Measurements from ENCODE around the gene TXNRD2. TPM values are rescaled to one million over a fixed set of nuclear protein-coding genes. Genes with fewer than 3 reads are reported as not detected.

Gene TXNRD2
- total and polyA plus RNA-seq, 2 donors from 2014 or later, result 28.6 to 50.6 TPM

- FAIRE-seq (no peak), DNase-seq (peak in 1 of 5 donors; percentile 68)
- Histone ChIP-seq H3K4me3 (ENCODE audit: low read length in 3 of 3) (no peak overlapping the region), H3K9me3 (ENCODE audit: control insufficient read depth in 2 of 3, insufficient read depth in 1 of 3, low read length in 3 of 3) (no peaks in the 10 kb centered on the region), H3K27me3 (ENCODE audit: control insufficient read depth, insufficient read depth, low read length) (no peaks in the 10 kb centered on the region), H3K36me3 (ENCODE audit: control insufficient read depth in 2 of 3, insufficient read depth in 3 of 3, low read length in 3 of 3) (peaks cover 0 to 6% (median 0%) of the 10 kb centered on the region in 3 donors), H3K27ac (ENCODE audit: low read depth in 2 of 2, low read length in 2 of 2) (peak overlapping the region; percentile 71 to 74), H3K9ac (ENCODE audit: low read length in 3 of 3) (peak overlapping the region in 1 of 3 donors; percentile 55), H3K4me1 (ENCODE audit: control insufficient read depth in 2 of 3, insufficient read depth in 2 of 3, low read depth in 1 of 3, low read length in 3 of 3) (peaks cover 0 to 32% (median 7%) of the 10 kb centered on the region in 3 donors)
- intact Hi-C loops (cut with DNase I), result no loop called here
- TF ChIP-seq, protein P1, sequence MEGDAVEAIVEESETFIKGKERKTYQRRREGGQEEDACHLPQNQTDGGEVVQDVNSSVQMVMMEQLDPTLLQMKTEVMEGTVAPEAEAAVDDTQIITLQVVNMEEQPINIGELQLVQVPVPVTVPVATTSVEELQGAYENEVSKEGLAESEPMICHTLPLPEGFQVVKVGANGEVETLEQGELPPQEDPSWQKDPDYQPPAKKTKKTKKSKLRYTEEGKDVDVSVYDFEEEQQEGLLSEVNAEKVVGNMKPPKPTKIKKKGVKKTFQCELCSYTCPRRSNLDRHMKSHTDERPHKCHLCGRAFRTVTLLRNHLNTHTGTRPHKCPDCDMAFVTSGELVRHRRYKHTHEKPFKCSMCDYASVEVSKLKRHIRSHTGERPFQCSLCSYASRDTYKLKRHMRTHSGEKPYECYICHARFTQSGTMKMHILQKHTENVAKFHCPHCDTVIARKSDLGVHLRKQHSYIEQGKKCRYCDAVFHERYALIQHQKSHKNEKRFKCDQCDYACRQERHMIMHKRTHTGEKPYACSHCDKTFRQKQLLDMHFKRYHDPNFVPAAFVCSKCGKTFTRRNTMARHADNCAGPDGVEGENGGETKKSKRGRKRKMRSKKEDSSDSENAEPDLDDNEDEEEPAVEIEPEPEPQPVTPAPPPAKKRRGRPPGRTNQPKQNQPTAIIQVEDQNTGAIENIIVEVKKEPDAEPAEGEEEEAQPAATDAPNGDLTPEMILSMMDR (IDR thresholded peaks at IDR 0.05; ENCODE audit: borderline replicate concordance, extremely low read depth, insufficient read depth), result no peak
These were observed 22.4 kb upstream of the TXNRD2 start for GRCh38 chr22:19963863-19964642.

DNA sequence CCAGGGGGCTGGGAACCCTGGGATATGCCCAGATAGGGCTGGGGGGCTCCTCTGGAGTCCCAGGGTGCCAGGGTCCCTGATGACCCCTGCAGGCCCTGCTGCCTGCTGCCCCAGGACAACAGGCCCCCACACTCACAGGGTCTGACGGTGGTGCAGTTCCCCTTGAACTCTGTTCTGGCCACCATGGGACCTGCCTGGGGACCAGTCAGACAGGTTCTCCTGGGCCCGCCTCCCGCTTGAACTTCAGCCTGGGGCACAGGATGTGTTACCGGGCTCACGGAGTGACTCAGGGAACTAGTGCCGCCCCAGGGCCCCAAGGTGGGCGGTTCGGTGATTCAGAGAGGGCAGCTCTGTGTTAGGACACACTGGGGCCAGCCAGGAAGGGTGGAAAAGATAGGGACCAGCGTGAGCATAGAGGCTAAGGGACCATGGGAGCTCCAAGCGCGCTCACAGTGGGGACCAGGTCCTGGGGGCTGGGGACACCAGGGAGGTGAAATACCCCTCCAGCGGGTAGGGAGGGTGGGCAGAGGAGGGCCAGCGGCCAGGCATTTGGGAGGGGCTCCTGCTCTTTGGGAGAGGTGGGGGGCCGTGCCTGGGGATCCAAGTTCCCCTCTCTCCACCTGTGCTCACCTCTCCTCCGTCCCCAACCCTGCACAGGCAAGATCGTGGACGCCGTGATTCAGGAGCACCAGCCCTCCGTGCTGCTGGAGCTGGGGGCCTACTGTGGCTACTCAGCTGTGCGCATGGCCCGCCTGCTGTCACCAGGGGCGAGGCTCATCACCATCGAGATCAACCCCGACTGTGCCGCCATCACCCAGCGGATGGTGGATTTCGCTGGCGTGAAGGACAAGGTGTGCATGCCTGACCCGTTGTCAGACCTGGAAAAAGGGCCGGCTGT lies 21.5 kb upstream of the TXNRD2 start:
- H3K9ac ChIP-seq (ENCODE audit: low read length in 3 of 3), result peak overlapping the region in 1 of 3 donors; percentile 55
- H3K9me3 ChIP-seq (ENCODE audit: control insufficient read depth in 2 of 3, insufficient read depth in 1 of 3, low read length in 3 of 3), result no peaks in the 10 kb centered on the region
- H3K4me3 ChIP-seq (ENCODE audit: low read length in 3 of 3), result peak overlapping the region in 1 of 3 donors; percentile 25
- peaks cover 0 to 4% (median 0%) of the 10 kb centered on the region in 3 donors for H3K36me3 ChIP-seq (ENCODE audit: control insufficient read depth in 2 of 3, insufficient read depth in 3 of 3, low read length in 3 of 3)
- TF ChIP-seq, protein P1 (IDR thresholded peaks at IDR 0.05; ENCODE audit: borderline replicate concordance, extremely low read depth, insufficient read depth), result no peak
- H3K27me3 ChIP-seq (ENCODE audit: control insufficient read depth, insufficient read depth, low read length), result no peaks in the 10 kb centered on the region
- no peak for FAIRE-seq
- peaks cover 0 to 35% (median 10%) of the 10 kb centered on the region in 3 donors for H3K4me1 ChIP-seq (ENCODE audit: control insufficient read depth in 2 of 3, insufficient read depth in 2 of 3, low read depth in 1 of 3, low read length in 3 of 3)
- peak overlapping the region; percentile 90 to 92 for H3K27ac ChIP-seq (ENCODE audit: low read depth in 2 of 2, low read length in 2 of 2)
- DNase-seq, result peak; percentile 81 to 94 (median 86)
- intact Hi-C loops (cut with DNase I), result no loop called here

GRCh38 chr22:19962246-19962908 lies 20.8 kb upstream of the TXNRD2 start:
- peak overlapping the region; percentile 90 to 92 for H3K27ac ChIP-seq (ENCODE audit: low read depth in 2 of 2, low read length in 2 of 2)
- no peaks in the 10 kb centered on the region for H3K9me3 ChIP-seq (ENCODE audit: control insufficient read depth in 2 of 3, insufficient read depth in 1 of 3, low read length in 3 of 3)
- peak overlapping the region in 1 of 3 donors; percentile 25 for H3K4me3 ChIP-seq (ENCODE audit: low read length in 3 of 3)
- peak; percentile 85 to 95 (median 88) for DNase-seq
- no peaks in the 10 kb centered on the region for H3K27me3 ChIP-seq (ENCODE audit: control insufficient read depth, insufficient read depth, low read length)
- intact Hi-C loops (cut with DNase I), result no loop called here
- peaks cover 0 to 35% (median 10%) of the 10 kb centered on the region in 3 donors for H3K4me1 ChIP-seq (ENCODE audit: control insufficient read depth in 2 of 3, insufficient read depth in 2 of 3, low read depth in 1 of 3, low read length in 3 of 3)
- TF ChIP-seq, protein P1 (IDR thresholded peaks at IDR 0.05; ENCODE audit: borderline replicate concordance, extremely low read depth, insufficient read depth), result peak; percentile 58
- FAIRE-seq, result no peak
- peaks cover 0 to 3% (median 0%) of the 10 kb centered on the region in 3 donors for H3K36me3 ChIP-seq (ENCODE audit: control insufficient read depth in 2 of 3, insufficient read depth in 3 of 3, low read length in 3 of 3)
- H3K9ac ChIP-seq (ENCODE audit: low read length in 3 of 3), result peak overlapping the region in 2 of 3 donors; percentile 38 to 55
